VCaP (cell line): Measurements from ENCODE around the gene TUBGCP6.
A peak's percentile ranks its signal among the peaks of the same experiment; 100 is the strongest.

Source experiments
- H3K27ac ChIP-seq: fragments of 450-650 bp; 2 replicates; pipeline ENCODE4 v1.5.1; 2017
- TF ChIP-seq, protein P1 (sequence below): fragments of 450-650 bp; conservative IDR thresholded peaks from 2 replicates; pipeline ENCODE4 v1.5.1; 2017; ENCODE audit warnings: mild to moderate bottlenecking, moderate library complexity

TUBGCP6 gene

GRCh38 chr22:50260434-50260800 lies 15.6 kb upstream of the TUBGCP6 start:
- peak overlapping the region; percentile 85 for H3K27ac ChIP-seq
- TF ChIP-seq, protein P1, sequence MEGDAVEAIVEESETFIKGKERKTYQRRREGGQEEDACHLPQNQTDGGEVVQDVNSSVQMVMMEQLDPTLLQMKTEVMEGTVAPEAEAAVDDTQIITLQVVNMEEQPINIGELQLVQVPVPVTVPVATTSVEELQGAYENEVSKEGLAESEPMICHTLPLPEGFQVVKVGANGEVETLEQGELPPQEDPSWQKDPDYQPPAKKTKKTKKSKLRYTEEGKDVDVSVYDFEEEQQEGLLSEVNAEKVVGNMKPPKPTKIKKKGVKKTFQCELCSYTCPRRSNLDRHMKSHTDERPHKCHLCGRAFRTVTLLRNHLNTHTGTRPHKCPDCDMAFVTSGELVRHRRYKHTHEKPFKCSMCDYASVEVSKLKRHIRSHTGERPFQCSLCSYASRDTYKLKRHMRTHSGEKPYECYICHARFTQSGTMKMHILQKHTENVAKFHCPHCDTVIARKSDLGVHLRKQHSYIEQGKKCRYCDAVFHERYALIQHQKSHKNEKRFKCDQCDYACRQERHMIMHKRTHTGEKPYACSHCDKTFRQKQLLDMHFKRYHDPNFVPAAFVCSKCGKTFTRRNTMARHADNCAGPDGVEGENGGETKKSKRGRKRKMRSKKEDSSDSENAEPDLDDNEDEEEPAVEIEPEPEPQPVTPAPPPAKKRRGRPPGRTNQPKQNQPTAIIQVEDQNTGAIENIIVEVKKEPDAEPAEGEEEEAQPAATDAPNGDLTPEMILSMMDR, result no peak

DNA sequence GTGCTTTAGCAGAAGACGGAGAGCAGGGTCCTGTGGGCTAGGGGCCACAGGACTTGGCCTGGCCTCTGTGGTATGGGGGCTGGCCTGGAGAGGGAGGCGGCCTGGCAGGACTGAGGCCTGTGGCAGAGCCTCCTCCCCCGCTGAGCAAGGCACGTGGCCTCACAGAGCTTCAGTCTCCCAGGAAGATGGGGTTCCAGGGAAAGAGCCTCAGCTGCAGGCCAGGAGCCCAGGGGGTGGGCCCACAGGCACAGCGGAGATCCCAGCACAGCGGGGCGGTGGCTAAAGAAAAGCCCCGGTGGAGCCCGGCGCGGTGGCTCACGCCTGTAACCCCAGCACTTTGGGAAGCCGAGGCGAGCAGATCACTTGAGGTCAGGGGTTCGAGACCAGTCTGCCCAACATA lies 14.5 kb upstream of the TUBGCP6 start:
- peak overlapping the region; percentile 85 for H3K27ac ChIP-seq
- TF ChIP-seq, protein P1, result no peak

DNA sequence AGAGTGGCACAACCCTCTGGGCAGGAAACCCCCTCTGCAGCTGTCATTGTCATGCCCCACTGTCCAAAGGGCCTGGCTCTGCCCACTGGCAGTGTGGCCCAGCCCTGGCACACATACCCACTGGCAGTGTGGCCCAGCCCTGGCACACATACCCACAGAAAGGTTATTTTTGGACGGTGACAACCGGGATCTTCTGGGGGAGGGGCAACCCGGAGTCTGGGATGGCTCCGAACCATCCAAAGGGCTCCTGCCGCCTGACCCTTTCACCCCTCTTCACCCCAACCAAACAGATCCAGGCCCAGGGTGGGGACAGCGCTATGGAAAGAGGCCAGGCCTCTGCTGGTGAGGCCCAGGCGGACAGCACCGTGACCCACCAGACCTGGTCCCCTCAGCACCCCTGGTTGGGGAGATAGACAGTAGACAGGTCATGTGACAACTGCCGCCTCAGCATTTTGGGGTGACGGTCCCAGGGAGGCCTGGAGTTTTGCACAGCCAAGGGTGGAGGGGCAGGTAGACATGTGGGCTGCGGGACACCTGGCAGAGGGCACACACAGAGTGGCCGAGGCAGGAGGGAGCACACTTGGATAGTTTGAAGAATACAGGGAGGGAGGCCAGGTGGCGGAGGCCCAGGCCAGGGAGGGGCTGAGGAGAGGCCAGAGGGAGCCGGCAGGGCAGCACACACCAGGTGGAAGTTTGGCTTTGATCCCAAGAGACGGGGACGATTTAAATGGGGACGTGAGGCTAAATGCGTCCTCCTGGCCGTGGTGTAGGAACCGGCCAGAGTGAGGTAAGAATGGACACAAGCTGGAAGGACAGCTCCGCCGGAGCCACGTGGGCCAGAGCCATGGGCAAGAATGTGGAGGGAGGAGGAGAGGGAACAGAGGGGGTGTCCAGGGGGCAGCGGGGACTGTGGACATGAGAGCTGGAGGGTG lies 13.8 kb upstream of the TUBGCP6 start:
- H3K27ac ChIP-seq, result peak overlapping the region; percentile 85; the same call in 1 of the 2 replicates
- TF ChIP-seq, protein P1, result no peak

GRCh38 chr22:50257451-50258360 lies 12.9 kb upstream of the TUBGCP6 start:
- peak overlapping the region; percentile 85; the same call in 1 of the 2 replicates for H3K27ac ChIP-seq
- TF ChIP-seq, protein P1, result no peak

- no peak overlapping the region for H3K27ac ChIP-seq
These were observed 12.2 kb upstream of the TUBGCP6 start for GRCh38 chr22:50257041-50257440.

GRCh38 chr22:50256258-50256862 lies 11.5 kb upstream of the TUBGCP6 start:
- H3K27ac ChIP-seq, result no peak overlapping the region

More at GRCh38 chr22:50257041-50257440, 12.2 kb upstream of the TUBGCP6 start:
- TF ChIP-seq, protein P1, result no peak

More at GRCh38 chr22:50256258-50256862, 11.5 kb upstream of the TUBGCP6 start:
- TF ChIP-seq, protein P1, result no peak
